ENCODE data around the gene LYZL1.
"Not testable (repeated sequence)": the region's sequence is repeated elsewhere in the genome, so short reads cannot be mapped to it uniquely, and the experiment has no call there.

The LYZL1 gene

DNA sequence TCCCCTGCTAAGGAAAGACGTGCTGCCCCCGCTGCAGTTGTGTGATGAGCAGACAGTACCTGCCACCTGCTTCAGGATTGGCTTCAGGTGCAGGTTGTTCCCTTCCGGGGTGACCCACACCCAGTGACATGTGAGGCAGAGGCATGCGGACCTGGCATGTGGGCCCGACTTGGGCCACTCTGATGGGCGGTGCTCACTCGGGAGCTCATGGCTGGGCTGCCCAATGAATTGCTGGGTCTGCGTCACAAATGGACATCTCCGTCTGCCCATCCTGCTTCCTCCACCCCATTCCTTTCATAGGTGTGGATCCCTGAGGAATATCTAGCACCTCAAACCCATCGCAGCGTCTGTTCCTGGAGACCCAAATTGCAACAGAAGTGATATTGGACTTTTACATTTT, 19.3 kb downstream of the LYZL1 start:
- DNase-seq (ENCODE audit: low spot score), result not testable (repeated sequence)

DNA sequence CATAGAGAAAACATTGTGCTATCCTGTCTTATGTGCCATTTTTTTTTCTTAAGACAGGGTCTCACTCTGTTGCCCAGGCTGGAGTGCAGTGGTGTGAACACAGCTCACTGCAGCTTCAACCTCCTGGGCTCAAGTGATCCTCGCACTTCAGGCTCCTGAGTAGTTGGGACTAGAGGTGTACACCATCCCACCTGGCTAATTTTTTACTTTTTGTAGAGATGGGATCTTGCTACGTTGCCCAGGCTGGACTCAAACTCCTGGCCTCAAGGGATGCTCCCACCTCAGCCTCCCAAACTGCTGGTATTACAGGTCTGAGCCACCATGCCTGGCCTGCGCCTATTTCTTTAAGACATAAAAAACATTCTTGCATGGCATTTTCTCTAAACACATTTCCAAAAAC, 20.6 kb downstream of the LYZL1 start:
- DNase-seq (ENCODE audit: low spot score), result no peak

DNA sequence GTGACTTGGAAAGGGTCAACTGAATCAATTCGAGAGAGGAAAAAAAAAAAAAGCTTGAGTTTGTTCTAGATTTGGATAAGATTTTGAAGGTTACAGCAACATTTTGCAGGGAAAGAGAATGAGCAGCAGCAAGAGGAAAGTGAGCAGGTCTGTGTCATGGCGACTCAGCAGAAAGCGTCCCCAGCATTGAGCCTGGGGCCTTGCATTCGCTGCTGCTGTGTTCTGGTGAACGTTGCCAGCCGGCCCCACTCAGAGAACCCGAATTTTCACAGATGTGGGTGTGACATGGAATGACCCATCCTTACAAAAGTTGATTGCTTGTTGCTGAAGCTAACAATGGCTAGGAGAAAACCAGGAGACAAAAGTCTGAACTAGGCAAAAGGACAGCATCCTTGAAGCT, 21.6 kb downstream of the LYZL1 start:
- DNase-seq (ENCODE audit: low spot score), result not testable (repeated sequence)

DNA sequence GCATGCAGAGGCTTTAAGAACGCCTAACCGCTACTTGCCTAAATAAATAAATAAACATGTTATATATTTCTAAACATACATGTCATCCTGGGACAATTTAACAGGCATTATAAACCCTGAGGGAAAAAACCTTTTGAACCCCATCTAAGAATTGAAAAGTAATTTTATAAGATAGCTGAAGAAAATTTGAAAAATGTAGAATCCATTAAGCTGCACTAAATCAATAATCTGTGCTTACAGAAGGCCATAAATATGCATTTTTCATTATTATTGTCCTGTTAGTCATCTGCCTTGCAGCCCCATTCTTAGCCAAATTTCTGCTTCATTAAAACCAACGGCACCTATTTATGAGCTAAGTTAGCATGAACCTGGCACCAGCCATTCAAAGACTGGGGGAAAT, 24.2 kb downstream of the LYZL1 start:
- no peak for DNase-seq (ENCODE audit: low spot score)

DNA sequence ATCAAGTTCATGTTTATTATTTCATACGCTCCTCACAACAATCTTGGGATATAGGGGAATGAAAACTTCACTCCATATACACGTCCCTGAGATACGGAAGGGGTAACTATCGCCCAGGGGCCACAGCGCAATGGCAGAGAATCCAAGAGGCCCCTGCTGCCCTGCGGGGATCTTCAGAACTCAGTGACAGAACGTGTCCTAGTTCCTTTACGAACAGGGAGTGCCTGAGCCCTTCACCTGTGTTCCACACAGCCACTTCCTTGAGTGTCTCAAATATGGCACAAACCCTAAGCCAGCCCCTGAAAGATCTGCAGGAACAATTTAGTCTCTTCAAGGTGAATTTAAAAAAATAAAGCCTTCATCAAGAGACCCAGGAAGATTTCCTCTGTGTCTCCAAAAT, 25.9 kb downstream of the LYZL1 start:
- DNase-seq (ENCODE audit: low spot score), result no peak

DNA sequence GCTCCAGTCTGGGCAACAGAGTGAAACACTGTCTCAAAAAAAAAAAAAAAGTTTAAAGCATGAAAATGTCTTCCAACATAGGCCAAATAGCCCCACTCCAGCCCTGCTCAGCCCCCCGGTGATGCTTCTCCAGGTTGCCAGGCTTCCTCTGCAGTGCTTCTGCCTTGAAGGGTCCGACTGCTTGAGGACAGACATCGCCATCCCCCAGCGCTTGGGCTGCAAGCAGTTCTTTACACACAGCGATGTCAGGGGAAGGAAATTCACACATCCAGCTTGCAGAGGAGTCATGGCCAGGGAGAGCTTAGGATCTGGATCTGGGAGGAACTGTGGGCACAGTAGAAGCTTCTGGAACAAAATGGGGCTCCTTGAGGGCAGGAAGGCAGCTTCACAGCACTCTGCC, 26.9 kb downstream of the LYZL1 start:
- DNase-seq (ENCODE audit: low spot score), result no peak

DNA sequence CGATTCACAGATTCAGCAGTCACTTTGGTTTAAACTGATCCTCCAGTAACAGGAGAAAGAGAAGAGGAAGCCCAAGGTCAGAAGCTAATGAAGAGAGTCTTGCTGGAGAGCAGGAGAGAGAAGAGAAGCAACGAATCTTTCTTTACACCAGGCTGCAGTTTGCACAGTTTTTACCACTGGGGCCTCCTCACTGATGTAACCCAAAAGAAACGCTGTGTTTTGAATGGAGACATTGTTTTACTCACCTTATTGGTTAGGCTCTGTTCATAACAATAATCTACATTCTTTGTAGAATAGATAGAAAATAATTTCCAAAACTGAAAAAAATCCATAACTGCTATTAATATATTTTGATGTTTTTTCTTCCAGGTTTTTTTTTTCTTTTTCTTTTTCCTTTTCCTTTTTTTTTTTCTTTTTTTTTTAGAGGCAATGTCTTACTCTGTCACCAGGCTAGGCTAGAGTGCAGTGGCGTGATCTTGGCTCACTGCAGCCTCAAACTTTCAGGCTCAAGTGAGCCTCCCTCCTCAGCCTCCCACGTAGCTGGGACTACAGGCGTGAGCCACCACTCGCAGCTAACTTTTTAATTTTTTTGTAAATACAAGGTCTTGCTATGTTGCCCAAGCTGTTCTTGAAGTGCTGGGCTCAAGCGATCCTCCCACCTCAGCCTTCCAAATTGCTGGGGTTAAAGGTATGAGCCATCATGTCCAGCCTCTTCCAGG, 27.6 kb downstream of the LYZL1 start:
- no peak for DNase-seq (ENCODE audit: low spot score)

DNA sequence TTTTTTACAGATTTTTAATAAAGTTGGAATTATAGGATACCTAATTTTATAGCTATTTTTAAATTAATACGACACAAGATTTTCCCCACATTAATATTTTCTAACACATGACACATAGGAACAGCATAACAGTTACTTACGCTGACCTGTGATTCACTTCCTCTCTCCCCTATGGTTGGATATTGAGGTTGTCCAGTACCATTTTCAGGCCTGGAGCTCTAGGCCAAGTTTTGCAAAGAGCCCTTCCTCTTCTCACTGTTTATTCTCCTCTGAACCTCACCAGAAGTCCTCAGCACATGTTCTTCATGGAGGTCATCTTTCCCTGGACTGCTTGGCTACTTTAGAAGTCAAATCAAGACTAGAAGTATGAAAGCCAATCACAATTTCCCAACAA, 28.2 kb downstream of the LYZL1 start:
- no peak for DNase-seq (ENCODE audit: low spot score)

DNA sequence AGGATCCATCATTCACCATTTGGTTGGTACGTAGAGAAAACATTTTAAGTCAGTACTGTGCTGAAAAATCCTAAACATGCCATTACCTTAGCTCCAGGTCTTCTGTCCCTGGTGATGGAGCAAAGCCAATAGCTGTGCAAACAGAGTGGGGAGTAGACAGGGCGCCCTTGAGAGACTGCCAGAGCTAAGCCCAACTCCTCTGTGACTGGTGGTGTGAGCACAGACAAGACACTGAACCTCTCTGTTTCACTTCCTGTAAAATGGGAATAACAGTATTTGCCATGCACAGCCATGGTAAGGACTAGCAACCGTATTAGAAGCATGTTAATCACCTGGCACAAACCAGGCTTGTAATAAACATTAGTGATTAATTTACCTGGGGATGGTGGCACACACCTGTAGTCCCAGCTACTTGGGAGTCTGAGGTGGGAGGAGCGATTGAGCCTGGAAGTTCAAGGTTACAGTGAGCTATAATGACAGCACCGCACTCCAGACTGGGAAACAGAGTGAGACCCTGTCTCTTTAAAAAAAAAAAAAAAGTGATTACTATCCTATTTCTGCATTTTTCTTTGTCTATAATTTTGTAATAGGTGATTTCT, 28.7 kb downstream of the LYZL1 start:
- no peak for DNase-seq (ENCODE audit: low spot score)

DNA sequence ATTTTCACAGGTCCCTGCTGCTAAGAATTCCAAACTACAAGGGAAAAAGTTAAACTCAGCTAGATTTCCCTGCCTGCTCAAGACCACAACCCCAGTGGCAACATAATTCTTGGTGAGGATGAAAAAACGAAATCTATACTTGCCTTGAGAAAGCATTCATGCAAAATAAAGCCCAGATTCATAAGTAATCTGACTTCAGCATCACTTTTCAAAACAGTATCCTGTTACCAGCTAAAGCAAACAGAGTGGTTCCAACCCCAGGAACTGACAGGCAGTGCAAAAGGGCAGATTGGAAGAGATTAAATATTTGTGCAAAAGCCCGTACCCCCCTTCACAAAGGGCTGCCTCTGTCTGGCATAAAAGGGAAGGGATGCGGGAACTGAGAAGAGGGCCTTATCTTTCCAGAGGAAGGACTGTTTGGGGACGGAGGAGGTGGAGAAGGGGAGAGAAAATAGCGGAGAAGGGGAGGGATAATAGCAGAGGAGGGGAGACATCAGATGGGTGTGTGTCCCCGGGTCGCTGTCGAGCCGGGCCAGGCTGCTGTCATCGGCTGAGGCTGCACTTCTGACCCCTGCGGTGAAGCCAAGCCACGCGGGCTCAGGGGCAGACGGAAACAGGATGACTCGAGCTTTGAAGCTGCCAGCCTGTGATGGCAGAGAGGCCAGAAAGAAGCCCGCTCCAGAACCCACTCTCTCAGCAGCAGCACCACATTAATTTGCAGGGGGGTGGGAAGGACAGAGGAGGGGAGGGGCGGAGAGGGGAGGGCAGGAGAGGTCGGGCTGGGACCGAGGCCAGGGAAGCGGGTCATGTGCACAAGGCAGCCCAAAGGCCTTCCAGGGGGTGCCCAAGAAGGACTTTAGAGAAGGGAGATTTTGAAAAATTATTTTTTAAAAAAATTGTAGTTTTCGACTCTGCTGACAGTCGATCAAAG, 29.5 kb downstream of the LYZL1 start:
- peak; percentile 54 for DNase-seq (ENCODE audit: low spot score)

DNA sequence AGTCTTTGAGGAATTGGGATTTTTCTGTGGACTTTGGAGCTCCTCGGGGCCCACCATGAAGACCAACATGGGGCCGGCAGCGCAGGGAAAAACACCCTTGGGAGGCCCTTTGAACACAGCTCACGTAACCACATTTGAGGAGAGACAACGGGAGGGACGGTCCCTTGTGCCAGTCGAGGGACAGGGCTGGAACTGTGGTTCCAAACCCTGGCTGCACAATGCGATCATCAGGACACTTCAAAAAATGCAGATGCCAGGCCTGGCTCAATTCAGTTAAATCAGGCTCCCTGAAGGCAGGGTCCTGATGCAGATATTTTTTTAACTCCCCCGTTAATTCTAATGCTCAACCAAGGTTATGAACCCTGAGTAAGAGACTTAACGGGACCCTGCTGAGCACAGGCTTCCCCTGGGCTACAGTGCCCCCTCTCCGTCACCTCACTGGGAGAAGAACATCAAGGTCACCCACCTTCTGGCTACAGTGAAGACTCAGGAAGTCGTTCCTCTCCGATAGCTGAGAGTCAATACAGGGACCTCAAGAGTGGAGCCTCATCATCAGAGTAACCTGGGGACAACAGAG, 30.4 kb downstream of the LYZL1 start:
- DNase-seq (ENCODE audit: low spot score), result no peak

DNA sequence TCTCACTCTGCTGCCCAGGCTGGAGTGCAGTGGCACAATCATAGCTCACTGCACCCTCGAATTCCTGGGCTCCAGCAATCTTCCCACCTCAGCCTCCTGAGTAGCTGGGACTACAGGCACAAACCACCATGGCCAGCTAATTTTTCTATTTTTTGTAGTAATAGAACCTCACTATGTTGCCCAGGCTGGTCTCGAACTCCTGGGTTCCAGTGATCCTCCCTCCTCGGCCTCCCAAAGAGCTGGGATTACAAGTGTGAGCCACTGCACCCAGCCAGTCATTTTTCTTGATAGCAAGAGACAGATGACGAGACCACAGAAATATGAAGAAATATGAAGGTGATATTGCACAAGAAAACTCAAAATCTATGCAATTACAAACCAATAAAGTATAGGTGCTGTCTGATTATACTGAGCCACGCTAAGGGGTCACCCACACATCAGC, 31.8 kb downstream of the LYZL1 start:
- DNase-seq (ENCODE audit: low spot score), result not testable (repeated sequence)

DNA sequence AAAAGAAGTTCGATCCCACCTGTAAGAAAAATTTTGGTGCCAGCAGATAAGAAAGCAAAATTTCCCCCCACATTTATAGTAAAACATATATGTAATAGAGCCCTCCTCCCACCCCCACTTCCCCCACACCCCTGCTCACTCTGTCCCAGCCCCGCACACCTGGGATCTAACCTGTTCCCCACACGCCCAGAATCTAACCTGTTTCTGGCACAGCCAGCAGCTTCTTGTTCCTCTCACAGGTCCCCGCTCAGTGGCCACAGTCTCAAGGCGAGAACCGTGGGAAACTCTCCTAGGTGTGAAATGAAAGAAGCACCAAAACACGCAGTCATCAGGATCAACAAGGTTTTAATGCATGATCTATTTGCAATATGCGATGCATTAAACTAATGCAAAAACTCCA, 32.8 kb downstream of the LYZL1 start:
- no peak for DNase-seq (ENCODE audit: low spot score)

DNA sequence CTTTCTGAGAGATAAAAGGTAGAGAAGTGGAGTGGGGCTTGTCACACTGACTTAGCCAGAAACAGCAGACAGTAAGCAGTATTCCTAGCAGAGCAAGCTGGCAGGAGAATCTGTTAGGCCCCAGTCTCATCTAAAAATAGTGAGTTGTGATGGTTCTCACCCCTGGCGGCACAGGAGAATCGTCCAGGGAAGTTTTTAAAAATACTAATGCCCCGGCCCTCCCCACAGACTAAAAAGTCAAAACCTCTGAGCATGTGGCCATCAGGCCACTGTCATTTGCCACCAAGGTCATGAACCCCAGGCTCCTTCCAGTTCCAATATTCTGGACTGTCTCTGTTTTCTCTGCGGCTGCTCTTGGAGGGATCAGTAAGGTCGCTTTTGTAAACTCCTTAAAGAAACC, 34.0 kb downstream of the LYZL1 start:
- no peak for DNase-seq (ENCODE audit: low spot score)

DNA sequence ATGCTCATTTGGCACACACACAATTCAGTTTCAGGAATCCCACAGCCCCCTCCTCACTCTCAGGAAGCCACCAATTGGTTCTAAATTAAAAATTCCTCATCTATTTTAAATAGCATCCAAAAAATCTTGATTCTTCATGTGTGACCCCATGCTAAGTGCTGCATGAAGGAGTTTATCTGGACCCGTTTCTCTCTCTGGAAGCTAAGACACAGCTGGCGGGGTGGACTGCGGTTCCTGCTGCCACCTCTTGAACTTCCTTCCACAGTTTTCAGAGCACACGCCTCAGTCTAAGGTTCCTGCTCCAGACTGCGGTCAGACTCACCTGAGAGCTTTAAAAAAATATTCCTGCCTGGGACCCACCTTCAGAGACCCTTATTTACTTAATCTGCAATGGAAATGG, 34.5 kb downstream of the LYZL1 start:
- DNase-seq (ENCODE audit: low spot score), result no peak

DNA sequence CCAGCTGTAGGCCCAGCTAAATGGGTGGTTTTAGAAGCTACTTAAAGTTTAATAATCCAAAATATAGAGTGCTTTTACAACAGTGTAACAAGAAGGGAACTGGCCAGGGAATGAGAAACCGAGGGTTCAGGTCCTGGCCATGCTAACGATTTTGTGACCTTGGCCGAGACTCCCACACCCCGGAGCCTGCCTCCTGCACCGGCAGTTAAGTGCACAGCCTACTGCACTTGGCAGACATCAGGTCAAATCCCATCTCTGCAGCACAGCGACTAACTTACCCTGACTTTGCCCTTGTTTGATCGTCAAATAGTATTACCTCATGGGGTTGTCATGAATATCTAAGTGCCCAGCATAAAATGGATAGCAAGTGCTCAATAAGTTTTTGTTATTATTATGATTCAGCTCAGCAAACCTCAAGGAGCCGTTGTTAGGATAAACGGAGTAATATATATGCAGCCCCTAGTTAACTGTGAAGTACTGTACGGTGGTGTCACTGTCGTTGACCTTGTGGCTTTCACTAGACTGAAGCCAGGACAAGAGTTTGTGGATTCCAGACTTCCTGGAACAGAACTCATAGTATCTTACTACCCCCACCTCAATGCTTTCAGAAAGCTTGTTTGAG, 35.5 kb downstream of the LYZL1 start:
- DNase-seq (ENCODE audit: low spot score), result peak; percentile 57

DNA sequence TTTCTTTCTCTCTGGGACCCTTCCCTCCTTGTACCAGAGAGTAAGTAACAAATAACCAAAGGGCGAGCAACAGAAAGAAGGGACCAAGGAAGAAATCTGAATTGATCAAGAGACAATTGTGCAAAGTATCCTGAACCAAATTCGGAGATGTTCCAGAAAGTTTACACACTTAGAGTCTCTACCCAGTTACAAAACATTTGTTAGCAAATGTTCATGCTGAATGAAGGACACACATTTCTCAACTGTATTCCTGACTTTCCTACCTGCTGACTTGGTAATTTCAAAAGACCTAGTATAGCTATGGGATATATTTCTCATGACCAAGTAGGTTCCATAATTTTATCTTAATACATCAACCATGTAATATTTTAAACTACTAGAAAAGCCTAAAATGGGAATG, 37.4 kb downstream of the LYZL1 start:
- DNase-seq (ENCODE audit: low spot score), result no peak

DNA sequence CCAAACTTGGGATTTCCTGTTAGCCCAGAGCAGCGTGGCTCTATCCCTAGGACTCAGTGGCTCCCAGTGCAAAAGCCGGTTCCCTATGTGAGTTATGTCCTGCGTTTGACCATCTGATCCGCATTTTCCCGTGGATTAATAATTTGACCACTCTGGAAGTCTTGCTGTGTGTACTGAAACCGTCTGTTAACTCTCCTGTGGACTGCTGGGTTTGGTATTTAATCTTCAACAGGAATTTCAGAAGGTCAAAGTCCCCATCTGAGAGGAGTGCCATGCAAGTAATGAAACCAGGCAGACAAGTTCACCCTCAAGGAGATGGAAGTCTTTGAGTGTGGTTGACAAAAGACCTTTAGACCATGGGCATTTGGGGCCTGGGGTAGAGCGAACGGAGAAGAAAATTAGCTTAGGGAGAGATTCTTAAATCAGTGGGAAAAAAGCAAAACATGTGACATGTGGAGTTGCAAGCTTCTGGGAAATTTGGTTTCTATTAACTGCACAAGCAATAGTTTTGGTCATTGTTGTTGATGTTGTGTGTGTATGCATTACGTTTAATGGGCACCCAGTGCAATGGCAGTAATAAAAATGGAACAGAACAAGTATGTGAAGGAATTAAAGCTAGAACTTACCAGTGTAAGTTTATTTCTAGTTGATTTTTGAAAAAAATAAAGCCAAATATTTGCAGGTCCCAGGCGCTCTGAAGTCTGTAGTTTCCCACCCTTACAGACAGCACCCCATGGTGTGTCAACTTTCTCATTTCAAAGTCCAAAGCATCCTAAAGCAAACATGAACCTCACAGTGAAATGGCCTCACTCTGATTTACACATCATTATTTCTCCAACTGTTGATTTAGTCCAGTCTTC, 38.2 kb downstream of the LYZL1 start:
- no peak for DNase-seq (ENCODE audit: low spot score)

DNA sequence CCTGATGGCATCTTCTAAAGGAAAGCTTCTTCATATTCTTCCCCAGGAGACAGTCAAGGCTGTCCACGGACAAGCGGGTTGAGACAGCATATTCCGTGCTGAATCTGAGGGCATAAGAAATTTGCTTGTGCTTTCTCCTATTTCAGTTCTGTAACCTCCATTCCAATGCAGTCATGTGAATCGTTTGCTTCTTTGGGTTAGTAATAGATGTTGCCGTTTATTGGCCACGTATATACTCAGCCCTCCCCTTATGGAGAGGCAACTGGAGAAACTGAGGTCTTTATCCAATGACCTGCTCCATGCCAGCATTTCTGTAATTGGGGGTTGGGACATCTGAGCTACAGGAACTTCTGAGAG, 38.9 kb downstream of the LYZL1 start:
- DNase-seq (ENCODE audit: low spot score), result peak; percentile 29

DNA sequence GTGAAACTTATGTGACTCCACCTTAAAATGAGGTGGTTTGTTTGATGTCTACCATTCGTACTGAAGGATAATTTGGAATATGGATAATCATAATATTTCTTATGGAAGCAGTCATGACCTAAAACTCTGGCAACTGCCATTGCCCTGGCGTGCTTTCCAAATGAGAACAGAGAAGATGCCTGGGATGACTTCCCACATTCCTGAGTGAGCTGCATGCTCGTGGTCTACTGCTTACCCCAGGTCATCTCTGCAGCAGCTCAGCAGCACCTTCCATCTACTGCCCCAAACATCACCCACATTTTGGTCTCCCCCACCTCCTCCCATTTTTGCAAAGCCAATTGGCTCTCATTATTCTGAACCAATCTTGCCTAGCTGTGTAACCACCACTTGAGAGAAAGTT, 40.1 kb downstream of the LYZL1 start:
- DNase-seq (ENCODE audit: low spot score), result peak; percentile 33

DNA sequence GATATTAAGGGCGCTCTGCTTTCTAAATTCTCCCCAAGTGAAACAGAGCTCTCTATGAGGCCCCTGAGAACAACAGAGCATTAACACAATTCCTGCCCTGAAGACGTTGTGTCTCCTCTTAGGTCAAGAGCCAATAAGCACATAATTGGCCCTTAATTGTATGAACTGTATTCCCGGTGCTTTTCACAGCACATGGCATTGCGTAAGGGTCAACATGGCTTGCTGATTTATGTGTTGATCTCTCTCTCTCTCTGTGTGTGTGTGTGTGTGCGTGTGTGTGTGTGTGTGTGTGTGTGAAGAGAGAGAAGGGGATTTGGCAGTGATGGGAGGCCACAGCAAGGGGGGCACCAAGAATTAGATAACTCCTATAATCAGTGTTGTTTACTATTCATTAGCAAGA, 40.5 kb downstream of the LYZL1 start:
- DNase-seq (ENCODE audit: low spot score), result no peak
